Epithelial cell of esophagus (primary cell): Measurements from ENCODE around the gene TLE2.

ENCODE experiments used
- DNase-seq: peaks from one replicate; pipeline ENCODE4 v3.0.0; 2010; ENCODE audit warnings: low read depth
- H3K4me3 ChIP-seq: 2 replicates; pipeline ENCODE4 v1.5.1; 2011; ENCODE audit warnings: mild to moderate bottlenecking, low read length, control low read depth
- CTCF ChIP-seq: IDR thresholded peaks from 2 replicates; pipeline ENCODE4 v1.5.1; 2011; ENCODE audit warnings: low read depth, mild to moderate bottlenecking, low read length, control low read depth, inconsistent platforms; ENCODE audit not compliant: insufficient read depth; ENCODE audit errors: missing control alignments

Gene TLE2

GRCh38 chr19:3010871-3011270 lies 18.2 kb downstream of the TLE2 start:
- DNase-seq = no peak
- TF ChIP-seq CTCF = no peak
- H3K4me3 ChIP-seq = no peak overlapping the region

GRCh38 chr19:3008994-3009393 lies 20.1 kb downstream of the TLE2 start:
- H3K4me3 ChIP-seq = no peak overlapping the region
- TF ChIP-seq CTCF = no peak
- no peak for DNase-seq

GRCh38 chr19:3007975-3008374 lies 21.1 kb downstream of the TLE2 start:
- no peak for TF ChIP-seq CTCF

GRCh38 chr19:3006075-3006767 lies 22.9 kb downstream of the TLE2 start:
- peak; percentile 27 for DNase-seq
- TF ChIP-seq CTCF = no peak
- no peak overlapping the region for H3K4me3 ChIP-seq

More at GRCh38 chr19:3007975-3008374, 21.1 kb downstream of the TLE2 start:
- no peak overlapping the region for H3K4me3 ChIP-seq
- no peak for DNase-seq

GRCh38 chr19:3005345-3005744 lies 23.7 kb downstream of the TLE2 start:
- no peak overlapping the region for H3K4me3 ChIP-seq
- no peak for DNase-seq

GRCh38 chr19:3004522-3004921 lies 24.6 kb downstream of the TLE2 start:
- no peak for DNase-seq

More at GRCh38 chr19:3005345-3005744, 23.7 kb downstream of the TLE2 start:
- no peak for TF ChIP-seq CTCF

More at GRCh38 chr19:3004522-3004921, 24.6 kb downstream of the TLE2 start:
- H3K4me3 ChIP-seq = no peak overlapping the region
- TF ChIP-seq CTCF = no peak
